ENCODE measurements around the gene TXNRD2.

DNA sequence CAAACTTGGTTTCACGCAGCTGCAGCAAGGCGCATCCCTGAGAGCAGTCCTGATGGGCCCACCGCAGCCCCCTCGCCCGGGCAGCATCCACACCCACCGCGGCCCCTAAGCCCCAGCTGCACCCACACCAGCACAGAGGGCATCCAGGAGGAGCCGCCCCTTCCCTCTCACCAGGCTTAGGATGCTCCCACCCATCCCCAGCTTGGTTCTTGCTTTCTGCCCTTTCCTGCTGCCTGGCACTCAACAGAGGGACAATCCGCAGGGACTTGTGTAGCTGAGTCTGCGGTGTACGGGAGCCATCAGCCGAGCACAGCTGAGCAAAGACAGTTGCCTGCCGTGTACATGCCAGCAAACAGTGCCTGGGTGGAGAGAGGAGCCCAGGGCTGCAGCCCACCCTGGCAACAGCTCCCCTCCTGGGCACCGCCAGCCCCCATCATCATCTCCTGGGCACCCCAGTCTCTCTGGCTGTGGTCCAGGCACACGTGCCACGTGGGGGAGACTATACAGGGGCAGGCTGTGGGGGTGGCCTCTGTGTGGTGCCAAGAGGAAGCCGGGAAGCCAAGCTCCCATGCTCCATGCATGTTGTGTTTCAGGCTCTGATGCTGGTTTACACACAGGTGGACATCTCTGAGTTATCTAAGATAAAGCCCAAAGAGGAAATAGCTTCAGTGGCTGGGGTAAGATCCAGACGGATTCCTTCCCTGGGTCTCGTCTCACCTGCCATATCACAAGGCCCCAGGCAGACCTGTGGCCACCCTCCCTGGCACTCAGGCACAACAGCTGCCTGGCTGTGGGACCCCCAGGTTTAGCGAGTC, 50.9 kb downstream of the TXNRD2 start:
- TF ChIP-seq, protein P1, sequence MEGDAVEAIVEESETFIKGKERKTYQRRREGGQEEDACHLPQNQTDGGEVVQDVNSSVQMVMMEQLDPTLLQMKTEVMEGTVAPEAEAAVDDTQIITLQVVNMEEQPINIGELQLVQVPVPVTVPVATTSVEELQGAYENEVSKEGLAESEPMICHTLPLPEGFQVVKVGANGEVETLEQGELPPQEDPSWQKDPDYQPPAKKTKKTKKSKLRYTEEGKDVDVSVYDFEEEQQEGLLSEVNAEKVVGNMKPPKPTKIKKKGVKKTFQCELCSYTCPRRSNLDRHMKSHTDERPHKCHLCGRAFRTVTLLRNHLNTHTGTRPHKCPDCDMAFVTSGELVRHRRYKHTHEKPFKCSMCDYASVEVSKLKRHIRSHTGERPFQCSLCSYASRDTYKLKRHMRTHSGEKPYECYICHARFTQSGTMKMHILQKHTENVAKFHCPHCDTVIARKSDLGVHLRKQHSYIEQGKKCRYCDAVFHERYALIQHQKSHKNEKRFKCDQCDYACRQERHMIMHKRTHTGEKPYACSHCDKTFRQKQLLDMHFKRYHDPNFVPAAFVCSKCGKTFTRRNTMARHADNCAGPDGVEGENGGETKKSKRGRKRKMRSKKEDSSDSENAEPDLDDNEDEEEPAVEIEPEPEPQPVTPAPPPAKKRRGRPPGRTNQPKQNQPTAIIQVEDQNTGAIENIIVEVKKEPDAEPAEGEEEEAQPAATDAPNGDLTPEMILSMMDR (conservative IDR thresholded peaks at IDR 0.05; ENCODE audit: low read depth, low read length) = no peak
- no peak for TF ChIP-seq EZH2 (IDR thresholded peaks at IDR 0.05; ENCODE audit: low read length, unreplicated experiment)
- no peak for TF ChIP-seq EZH2phosphoT487 (IDR thresholded peaks at IDR 0.05; ENCODE audit: borderline replicate concordance, low read length)

Measured in PC-3 (cell line).